GM23248 (cell line): ENCODE results near the gene ADCY10. TPM values are rescaled to one million over a fixed set of nuclear protein-coding genes. Genes with fewer than 3 reads are reported as not detected.

Experiments used
- DNase-seq: peaks from one replicate; pipeline ENCODE4 v3.0.0-alpha.2; 2015
- H2AFZ ChIP-seq: fragments of 200-600 bp; sonication (generic); 2 replicates; pipeline ENCODE4 v1.6.1; 2016; ENCODE audit warnings: antibody characterized with exemption
- H3F3A ChIP-seq: fragments of 200-600 bp; sonication (generic); 2 replicates; pipeline ENCODE4 v1.6.1; 2016; ENCODE audit warnings: mild to moderate bottlenecking, antibody characterized with exemption, mixed run types; ENCODE audit not compliant: insufficient read depth
- H3K27ac ChIP-seq: fragments of 200-600 bp; sonication (generic); 2 replicates; pipeline ENCODE4 v1.5.1; 2016; ENCODE audit warnings: mild to moderate bottlenecking
- H3K27me3 ChIP-seq: fragments of 200-600 bp; sonication (generic); replicated peaks from 2 replicates; pipeline ENCODE4 v1.6.1; 2016; ENCODE audit warnings: mild to moderate bottlenecking; ENCODE audit not compliant: insufficient read depth
- H3K36me3 ChIP-seq: fragments of 200-600 bp; sonication (generic); 2 replicates; pipeline ENCODE4 v1.6.1; 2016; ENCODE audit warnings: low read depth, mild to moderate bottlenecking
- H3K4me1 ChIP-seq: fragments of 200-600 bp; sonication (generic); 2 replicates; pipeline ENCODE4 v1.6.1; 2016; ENCODE audit warnings: mild to moderate bottlenecking; ENCODE audit not compliant: insufficient read depth
- H3K4me2 ChIP-seq: fragments of 200-600 bp; sonication (generic); one replicate; pipeline ENCODE4 v1.6.1; 2016; ENCODE audit warnings: mild to moderate bottlenecking; ENCODE audit not compliant: unreplicated experiment
- H3K4me3 ChIP-seq: fragments of 200-600 bp; sonication (generic); 2 replicates; pipeline ENCODE4 v1.5.1; 2016; ENCODE audit warnings: mild to moderate bottlenecking
- H3K79me2 ChIP-seq: fragments of 200-600 bp; sonication (generic); 2 replicates; pipeline ENCODE4 v1.6.1; 2016; ENCODE audit warnings: mild to moderate bottlenecking; ENCODE audit not compliant: insufficient read depth
- H3K9ac ChIP-seq: fragments of 200-600 bp; sonication (generic); 2 replicates; pipeline ENCODE4 v1.6.1; 2016; ENCODE audit warnings: mild to moderate bottlenecking
- H3K9me2 ChIP-seq: fragments of 200-600 bp; sonication (generic); 2 replicates; pipeline ENCODE4 v1.6.1; 2016; ENCODE audit warnings: mixed run types, mild to moderate bottlenecking, moderate library complexity; ENCODE audit not compliant: insufficient read depth
- H3K9me3 ChIP-seq: fragments of 200-600 bp; sonication (generic); one replicate; pipeline ENCODE4 v1.6.1; 2017; ENCODE audit warnings: low read depth
- H4K20me1 ChIP-seq: fragments of 200-600 bp; sonication (generic); 2 replicates; pipeline ENCODE4 v1.6.0; 2016; ENCODE audit not compliant: insufficient read depth
- EZH2 ChIP-seq: fragments of 200-600 bp; sonication (generic); IDR thresholded peaks from 2 replicates; pipeline ENCODE4 v1.6.1; 2018; ENCODE audit warnings: antibody characterized with exemption, mild to moderate bottlenecking; ENCODE audit not compliant: insufficient read depth, poor library complexity, severe bottlenecking
- EZH2phosphoT487 ChIP-seq: fragments of 200-600 bp; sonication (generic); IDR thresholded peaks from 2 replicates; pipeline ENCODE4 v1.6.1; 2018; ENCODE audit warnings: antibody characterized with exemption, moderate library complexity, mild to moderate bottlenecking, low read depth; ENCODE audit not compliant: insufficient read depth
- WGBS, 2 experiments: methylation state at CpG; one replicate each; pipeline ENCODE4 v1.1.6; 2015 to 2017; ENCODE audit warnings: low lambda C conversion rate in 2 of 2, low coverage in 1 of 2; ENCODE audit errors: missing lambda C conversion rate in 2 of 2; 5-methylcytosine and 5-hydroxymethylcytosine counted together
- in situ Hi-C: fragments of 300-500 bp; cut with MboI; formaldehyde crosslinking; loops from 2 replicates; pipeline ENCODE4 v1.15.0; 2020
- polyA plus RNA-seq: library from polyadenylated mRNA; unstranded; fragments of >200 nt; fragmentation: Nextera tagmentation; extraction: Ambion mirVana; gene quantifications from 2 replicates; pipeline ENCODE4 v1.2.1, GENCODE V29; 2016
- total RNA-seq: library from RNA; depleted of rRNA; stranded (reverse); fragments of >200 nt; shearing (Covaris generic); gene quantifications from 2 replicates; pipeline ENCODE4 v1.2.3, GENCODE V29; 2014

Gene ADCY10
- total and polyA plus RNA-seq, 2 experiments from 2014 or later = 0.11 TPM

DNA sequence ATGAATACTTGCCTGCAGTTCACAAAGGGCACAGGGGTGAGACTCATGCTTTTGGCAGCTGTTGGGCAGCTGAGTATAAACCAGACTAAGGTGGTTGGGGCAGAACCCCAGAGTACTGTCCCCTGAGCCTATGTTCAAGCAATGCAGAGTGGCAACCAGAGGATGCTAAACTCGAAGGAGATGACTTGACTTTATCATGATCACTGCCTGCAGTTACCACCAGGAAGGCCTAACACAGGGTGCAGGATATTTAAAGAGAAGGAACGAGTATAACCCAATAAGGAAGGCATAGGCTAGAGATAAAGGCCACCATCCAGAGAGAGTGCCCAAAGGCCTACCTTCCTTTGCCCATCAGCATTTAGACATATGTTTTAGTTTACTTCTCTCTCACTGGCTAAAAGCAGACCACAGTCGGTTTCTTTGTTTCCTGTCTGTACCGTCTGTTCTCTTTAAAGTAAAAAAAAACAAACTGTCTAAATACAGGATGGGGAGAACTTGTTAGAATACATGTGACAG is 108.8 kb downstream of the ADCY10 start:
- Histone ChIP-seq H3K36me3 (no peaks in the 10 kb centered on the region), H3K4me2 (no peak overlapping the region), H2AFZ (no peak overlapping the region), H3K4me1 (peaks cover 29% of the 10 kb centered on the region), H3K9me3 (no peaks in the 10 kb centered on the region), H3K27me3 (no peaks in the 10 kb centered on the region), H3K9me2 (no peaks in the 10 kb centered on the region), H3F3A (peaks cover 42% of the 10 kb centered on the region), H3K9ac (no peak overlapping the region), H4K20me1 (no peaks in the 10 kb centered on the region), H3K27ac (no peak overlapping the region), H3K4me3 (no peak overlapping the region), H3K79me2 (no peaks in the 10 kb centered on the region)
- no peak for DNase-seq
- WGBS, 2 experiments = 74% methylated on average over 4 of the region's 4 CpGs
- no peak for TF ChIP-seq EZH2
- no peak for TF ChIP-seq EZH2phosphoT487
- in situ Hi-C loops = no loop called here

DNA sequence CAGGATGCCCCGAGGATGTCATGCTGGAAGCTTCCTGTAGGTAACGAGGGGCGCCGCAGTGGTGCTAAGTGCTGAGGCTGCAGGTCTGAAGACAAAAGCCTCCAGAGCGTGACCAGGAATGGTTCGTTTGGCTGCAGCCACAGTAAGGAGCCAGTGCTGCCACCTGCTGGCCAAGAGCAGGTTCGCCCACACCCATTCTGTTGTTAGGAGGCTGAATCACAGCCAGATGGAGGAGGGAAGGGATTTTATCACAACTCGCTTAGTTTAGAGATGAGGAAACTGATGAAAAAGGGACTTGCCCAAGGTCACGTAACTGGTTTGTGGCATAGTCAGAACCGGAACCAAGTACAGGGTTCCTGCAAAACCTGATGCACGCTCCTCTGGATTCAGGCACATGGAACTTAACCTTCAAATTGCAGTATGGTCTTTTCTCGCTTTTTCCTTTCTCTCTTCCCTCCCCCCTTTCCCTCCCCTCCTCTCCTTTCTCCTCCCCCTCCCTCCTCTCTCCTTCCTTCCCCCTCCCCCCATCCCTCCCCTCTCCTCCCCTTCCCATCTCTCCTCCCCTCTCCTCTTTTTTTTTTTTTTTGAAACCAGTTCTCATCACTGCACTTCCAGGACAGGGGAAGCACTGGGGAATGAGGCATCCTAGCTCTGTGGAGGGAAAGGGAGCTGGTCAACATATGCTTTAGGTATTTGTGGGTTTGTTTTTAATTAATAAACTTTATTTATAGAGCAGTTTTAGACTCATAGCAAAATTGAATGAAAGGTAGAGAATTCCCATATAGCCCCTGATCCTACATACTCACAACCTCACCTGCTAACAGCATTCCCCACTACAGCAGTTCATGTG is 110.4 kb downstream of the ADCY10 start:
- H3K27ac ChIP-seq = 0 out of 2 replicates have a peak overlapping the region, but pooled peaks have one; percentile 2
- peaks cover 27% of the 10 kb centered on the region for H3K4me1 ChIP-seq
- H3K36me3 ChIP-seq = no peaks in the 10 kb centered on the region
- peaks cover 41% of the 10 kb centered on the region for H3F3A ChIP-seq
- no peaks in the 10 kb centered on the region for H3K79me2 ChIP-seq
- 0 out of 2 replicates have a peak overlapping the region, but pooled peaks have one; percentile 26 for H2AFZ ChIP-seq
- WGBS, 2 experiments = 1 to 8% methylated on average over 11 to 12 of the region's 12 CpGs
- in situ Hi-C loops = no loop called here
- H4K20me1 ChIP-seq = no peaks in the 10 kb centered on the region
- 0 out of 2 replicates have a peak overlapping the region, but pooled peaks have one; percentile 33 for H3K9ac ChIP-seq
- H3K4me2 ChIP-seq = peak overlapping the region; percentile 4
- TF ChIP-seq EZH2phosphoT487 = no peak
- TF ChIP-seq EZH2 = no peak
- DNase-seq = peak; percentile 97
- no peaks in the 10 kb centered on the region for H3K27me3 ChIP-seq
- H3K9me3 ChIP-seq = no peaks in the 10 kb centered on the region
- H3K9me2 ChIP-seq = no peaks in the 10 kb centered on the region
- H3K4me3 ChIP-seq = no peak overlapping the region

- in situ Hi-C loops = no loop called here
- Histone ChIP-seq H3K9ac (no peak overlapping the region), H3K4me3 (no peak overlapping the region), H3K27me3 (no peaks in the 10 kb centered on the region), H3K4me2 (no peak overlapping the region), H3K9me2 (no peaks in the 10 kb centered on the region), H3K9me3 (no peaks in the 10 kb centered on the region), H4K20me1 (no peaks in the 10 kb centered on the region), H2AFZ (no peak overlapping the region), H3K27ac (no peak overlapping the region), H3K79me2 (no peaks in the 10 kb centered on the region), H3K4me1 (peaks cover 36% of the 10 kb centered on the region), H3F3A (peaks cover 37% of the 10 kb centered on the region), H3K36me3 (no peaks in the 10 kb centered on the region)
- WGBS, 2 experiments = 93 to 96% methylated on average over 4 of the region's 4 CpGs
- DNase-seq = no peak
- TF ChIP-seq EZH2phosphoT487 (no peak), EZH2 (no peak)
Observed at GRCh38 chr1:167802235-167802634, 111.7 kb downstream of the ADCY10 start.

DNA sequence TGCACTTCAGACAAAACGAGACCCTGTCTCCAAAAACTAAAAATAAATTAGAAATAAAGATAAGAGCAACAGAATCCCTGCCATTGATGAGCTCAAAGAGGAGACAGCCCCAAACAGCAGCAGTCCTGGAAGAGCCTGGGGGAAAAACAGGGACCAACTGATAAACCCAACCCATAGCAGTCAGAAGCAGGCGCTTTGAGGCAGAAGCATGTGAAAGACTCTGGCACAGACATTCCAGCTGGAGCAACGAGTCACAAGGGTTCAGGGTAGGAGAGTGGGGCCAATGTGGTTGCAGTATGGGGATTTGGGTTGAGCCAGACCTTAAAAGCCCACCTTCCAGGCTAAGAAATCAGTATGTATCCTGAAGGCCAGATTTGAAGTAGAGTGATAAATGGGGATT is 113.7 kb downstream of the ADCY10 start:
- H3K4me2 ChIP-seq = no peak overlapping the region

More for the DNA sequence above, 113.7 kb downstream of the ADCY10 start:
- DNase-seq = peak; percentile 15
- TF ChIP-seq EZH2phosphoT487 = no peak
- no peak for TF ChIP-seq EZH2
- Histone ChIP-seq H3F3A (peaks cover 52% of the 10 kb centered on the region), H2AFZ (no peak overlapping the region), H3K4me3 (no peak overlapping the region), H4K20me1 (no peaks in the 10 kb centered on the region), H3K9ac (no peak overlapping the region), H3K4me1 (peaks cover 51% of the 10 kb centered on the region), H3K27me3 (no peaks in the 10 kb centered on the region), H3K27ac (no peak overlapping the region), H3K9me3 (no peaks in the 10 kb centered on the region), H3K36me3 (no peaks in the 10 kb centered on the region), H3K79me2 (no peaks in the 10 kb centered on the region), H3K9me2 (no peaks in the 10 kb centered on the region)
- in situ Hi-C loops = no loop called here
- 68 to 69% methylated on average over 3 of the region's 3 CpGs for WGBS, 2 experiments
